Stomach smooth muscle (tissue), 2 donors: ENCODE measurements around the gene ENKD1.

ENCODE experiments used
- H3K27ac ChIP-seq: one replicate; pipeline ENCODE4 v1.7.0; 2013; ENCODE audit warnings: mild to moderate bottlenecking, low read length, inconsistent platforms
- H3K27me3 ChIP-seq, 2 donors: one replicate each; pipeline ENCODE4 v1.7.0; 2013; ENCODE audit warnings: low read length in 2 of 2; ENCODE audit not compliant: insufficient read depth in 2 of 2, control insufficient read depth in 1 of 2
- H3K36me3 ChIP-seq, 2 donors: one replicate each; pipeline ENCODE4 v1.7.0; 2013; ENCODE audit warnings: low read length in 2 of 2; ENCODE audit not compliant: control insufficient read depth in 2 of 2, insufficient read depth in 2 of 2
- H3K4me1 ChIP-seq: one replicate; pipeline ENCODE4 v1.7.0; 2013; ENCODE audit warnings: low read length; ENCODE audit not compliant: control insufficient read depth, insufficient read depth
- H3K4me3 ChIP-seq, 2 donors: one replicate each; pipeline ENCODE4 v1.7.0; 2013; ENCODE audit warnings: low read length in 2 of 2
- H3K9ac ChIP-seq, 2 donors: one replicate each; pipeline ENCODE4 v1.7.0; 2013; ENCODE audit warnings: low read length in 2 of 2, mild to moderate bottlenecking in 1 of 2
- H3K9me3 ChIP-seq, 2 donors: one replicate each; pipeline ENCODE4 v1.7.0; 2013; ENCODE audit warnings: low read length in 2 of 2; ENCODE audit not compliant: control insufficient read depth in 2 of 2
- donor health status: healthy.
- donor health status: Pancreatic carcinoma.

Gene ENKD1

DNA sequence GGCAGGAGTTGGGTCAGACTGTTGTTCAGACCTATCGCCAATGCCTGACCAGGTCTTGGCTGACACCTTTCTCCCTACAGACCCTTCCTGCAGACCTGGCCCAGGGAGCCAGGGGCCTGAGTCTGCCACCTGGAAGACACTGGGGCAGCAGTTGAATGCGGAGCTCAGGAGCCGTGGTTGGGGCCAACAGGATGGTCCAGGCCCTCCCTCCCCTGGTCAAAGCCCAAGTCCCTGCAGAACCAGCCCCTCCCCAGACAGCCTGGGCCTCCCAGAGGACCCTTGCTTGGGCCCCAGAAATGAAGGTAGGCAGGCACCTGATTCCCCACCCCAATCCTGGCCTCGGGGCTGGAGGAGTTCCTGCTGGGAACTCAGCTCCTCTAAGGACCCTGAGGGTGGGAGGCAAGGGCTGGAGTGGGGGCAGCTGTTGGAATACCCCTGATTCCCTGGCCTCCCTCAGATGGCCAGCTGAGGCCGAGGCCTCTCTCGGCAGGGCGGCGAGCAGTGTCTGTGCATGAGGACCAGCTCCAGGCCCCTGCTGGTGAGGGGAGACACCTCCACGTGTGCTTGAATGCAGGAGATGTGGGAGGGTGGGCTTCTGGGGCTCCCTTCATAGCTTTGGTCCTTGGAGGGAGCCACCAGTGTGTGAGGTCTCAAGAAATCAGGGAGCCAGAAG is 10.1 kb downstream of the ENKD1 start:
- Histone ChIP-seq H3K9me3 (no peaks in the 10 kb centered on the region), H3K9ac (no peak overlapping the region), H3K27me3 (peaks cover 17 to 29% of the 10 kb centered on the region in 2 donors), H3K4me3 (no peak overlapping the region), H3K36me3 (peaks cover 0 to 7% of the 10 kb centered on the region in 2 donors), H3K4me1 (peaks cover 35% of the 10 kb centered on the region), H3K27ac (no peak overlapping the region)

DNA sequence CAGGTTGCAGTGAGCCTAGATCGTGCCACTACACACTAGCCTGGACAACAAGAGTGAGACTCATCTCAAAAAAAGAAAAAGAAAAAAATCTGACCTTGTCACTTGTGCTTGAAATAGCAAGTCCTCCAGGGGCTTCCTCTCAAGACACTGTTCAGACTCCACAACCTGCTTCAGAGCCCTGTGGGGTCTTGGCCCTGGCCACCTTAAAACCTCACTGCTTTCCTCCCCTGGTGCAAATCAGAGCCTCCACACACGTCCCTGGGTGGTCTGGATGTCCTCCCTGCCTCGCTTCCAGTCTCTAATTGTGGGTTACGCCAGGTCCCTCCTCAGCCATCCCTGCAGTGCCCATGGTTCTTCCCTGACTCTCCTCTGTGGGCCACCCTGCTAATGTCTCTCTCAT is 11.2 kb downstream of the ENKD1 start:
- Histone ChIP-seq H3K4me1 (peaks cover 26% of the 10 kb centered on the region), H3K27me3 (peaks cover 21 to 40% of the 10 kb centered on the region in 2 donors), H3K27ac (no peak overlapping the region), H3K9me3 (no peaks in the 10 kb centered on the region), H3K9ac (no peak overlapping the region), H3K4me3 (no peak overlapping the region), H3K36me3 (peaks cover 0 to 7% of the 10 kb centered on the region in 2 donors)

DNA sequence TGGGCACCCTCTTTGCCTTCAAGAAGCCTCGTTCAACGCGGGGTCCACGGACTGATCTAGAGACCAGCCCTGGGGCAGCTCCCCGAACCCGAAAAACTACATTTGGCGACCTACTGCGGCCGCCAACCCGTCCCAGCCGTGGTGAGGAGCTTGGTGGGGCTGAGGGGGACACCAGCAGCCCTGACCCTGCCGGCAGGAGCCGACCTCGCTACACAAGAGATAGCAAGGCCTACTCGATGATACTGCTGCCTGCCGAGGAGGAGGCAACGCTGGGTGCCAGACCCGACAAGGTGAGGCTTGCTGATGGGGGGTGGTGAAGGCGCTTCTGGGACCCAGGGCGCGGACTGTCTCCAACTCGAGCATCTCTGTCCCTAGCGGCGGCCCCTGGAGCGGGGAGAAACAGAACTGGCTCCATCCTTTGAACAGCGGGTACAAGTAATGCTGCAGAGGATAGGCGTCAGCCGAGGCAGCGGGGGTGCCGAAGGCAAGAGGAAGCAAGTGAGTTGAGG is 12.1 kb downstream of the ENKD1 start:
- no peak overlapping the region for H3K4me3 ChIP-seq
- no peak overlapping the region for H3K9ac ChIP-seq
- H3K4me1 ChIP-seq = peaks cover 27% of the 10 kb centered on the region
- H3K9me3 ChIP-seq = no peaks in the 10 kb centered on the region
- H3K27me3 ChIP-seq = peaks cover 27 to 47% of the 10 kb centered on the region in 2 donors
- no peak overlapping the region for H3K27ac ChIP-seq
- H3K36me3 ChIP-seq = peaks cover 0 to 7% of the 10 kb centered on the region in 2 donors

DNA sequence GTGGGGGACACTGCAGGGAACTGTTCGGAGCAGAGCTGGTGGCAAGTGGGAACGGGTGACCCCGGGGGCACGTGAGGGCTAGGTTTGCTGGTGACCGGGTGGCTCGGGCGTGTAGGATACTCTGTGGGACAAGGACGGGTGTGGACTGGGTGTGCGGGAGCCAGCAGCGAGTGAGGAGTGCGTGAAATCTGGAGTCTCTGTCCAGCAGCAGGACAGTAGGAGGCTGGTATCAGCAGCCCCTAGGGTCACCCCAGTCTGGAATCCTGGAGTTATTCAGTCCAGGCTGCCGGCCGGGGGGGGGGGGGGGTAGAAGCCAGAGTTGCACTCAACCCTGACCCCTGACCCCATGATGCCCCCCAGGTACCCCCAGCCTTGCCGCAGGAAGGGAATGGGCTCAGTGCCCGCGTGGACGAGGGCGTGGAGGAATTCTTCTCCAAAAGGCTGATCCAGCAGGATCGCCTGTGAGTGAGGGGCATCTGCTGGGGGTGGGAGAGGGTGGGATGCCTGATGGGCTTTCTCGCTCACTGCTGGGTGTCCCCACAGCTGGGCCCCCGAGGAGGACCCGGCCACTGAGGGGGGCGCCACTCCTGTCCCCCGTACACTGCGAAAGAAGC is 12.7 kb downstream of the ENKD1 start:
- no peak overlapping the region for H3K4me3 ChIP-seq
- no peak overlapping the region for H3K27ac ChIP-seq
- H3K4me1 ChIP-seq = peaks cover 22% of the 10 kb centered on the region
- H3K9me3 ChIP-seq = no peaks in the 10 kb centered on the region
- H3K9ac ChIP-seq = no peak overlapping the region
- H3K27me3 ChIP-seq = peaks cover 32 to 53% of the 10 kb centered on the region in 2 donors
- H3K36me3 ChIP-seq = peaks cover 0 to 7% of the 10 kb centered on the region in 2 donors

DNA sequence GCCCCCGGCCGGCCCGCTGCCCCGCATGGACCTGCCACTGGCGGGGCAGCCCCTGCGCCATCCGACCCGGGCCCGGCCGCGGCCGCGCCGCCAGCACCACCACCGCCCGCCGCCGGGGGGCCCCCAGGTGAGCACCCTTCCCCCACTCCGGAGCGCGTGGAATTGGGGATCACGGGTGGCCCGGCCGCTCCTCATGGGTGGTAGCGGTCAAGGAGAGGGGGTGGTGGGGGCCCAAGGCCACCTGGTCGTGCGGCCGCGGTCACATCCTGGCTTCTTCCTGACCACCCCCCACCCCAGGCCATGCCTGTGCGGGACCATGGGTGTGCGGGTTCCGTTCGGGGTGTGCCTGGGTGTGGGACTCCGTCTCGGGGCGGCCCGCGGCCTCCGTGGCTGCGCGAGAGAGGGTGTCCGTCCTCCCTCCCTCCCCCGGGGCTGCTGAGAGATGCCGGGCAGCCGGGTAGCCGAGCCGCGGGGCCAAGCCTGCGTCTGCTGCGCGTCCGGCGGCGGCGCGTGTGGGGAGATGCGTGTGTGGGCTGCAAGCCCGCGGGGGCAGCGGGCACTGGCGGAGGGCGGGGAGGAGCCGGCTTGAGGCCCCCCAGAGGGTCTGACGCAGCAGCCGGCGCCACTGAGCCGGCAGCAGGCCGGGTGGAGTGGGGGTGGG is 13.3 kb downstream of the ENKD1 start:
- H3K36me3 ChIP-seq = peaks cover 0 to 2% of the 10 kb centered on the region in 2 donors

DNA sequence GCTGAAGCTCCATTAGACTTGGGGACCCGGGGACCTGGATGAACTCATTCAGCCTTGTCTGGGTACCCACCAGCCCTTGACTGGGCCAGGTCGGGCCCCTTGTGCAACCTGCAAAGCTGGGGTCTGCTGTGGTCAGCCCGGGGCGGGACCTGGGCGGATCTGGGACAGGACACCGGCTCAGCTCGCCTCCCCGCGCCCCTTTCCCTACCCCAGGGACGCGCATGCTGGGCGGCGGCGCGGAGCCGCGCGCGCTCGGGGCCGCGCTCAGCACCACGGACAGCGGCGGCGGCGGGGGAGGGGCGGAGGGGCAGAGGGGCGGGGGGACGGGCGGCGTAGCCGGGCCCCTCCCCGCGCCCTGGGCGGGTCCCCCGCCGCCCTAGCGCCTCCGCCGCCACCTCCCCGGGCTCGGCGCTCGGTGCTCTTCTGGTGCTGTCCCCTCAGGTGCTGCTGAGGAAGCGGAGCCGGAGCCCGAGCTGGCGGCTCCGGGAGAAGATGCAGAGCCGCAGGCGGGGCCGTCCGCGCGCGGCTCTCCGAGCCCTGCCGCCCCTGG is 13.9 kb downstream of the ENKD1 start:
- Histone ChIP-seq H3K4me3 (peak overlapping the region in 1 of 2 donors; percentile 40), H3K36me3 (no peaks in the 10 kb centered on the region), H3K27me3 (peaks cover 39 to 65% of the 10 kb centered on the region in 2 donors)

More for the DNA sequence above, 13.3 kb downstream of the ENKD1 start:
- Histone ChIP-seq H3K9me3 (no peaks in the 10 kb centered on the region), H3K27ac (no peak overlapping the region), H3K27me3 (peaks cover 37 to 59% of the 10 kb centered on the region in 2 donors), H3K4me3 (peak overlapping the region in 1 of 2 donors; percentile 64), H3K9ac (no peak overlapping the region), H3K4me1 (peaks cover 16% of the 10 kb centered on the region)

DNA sequence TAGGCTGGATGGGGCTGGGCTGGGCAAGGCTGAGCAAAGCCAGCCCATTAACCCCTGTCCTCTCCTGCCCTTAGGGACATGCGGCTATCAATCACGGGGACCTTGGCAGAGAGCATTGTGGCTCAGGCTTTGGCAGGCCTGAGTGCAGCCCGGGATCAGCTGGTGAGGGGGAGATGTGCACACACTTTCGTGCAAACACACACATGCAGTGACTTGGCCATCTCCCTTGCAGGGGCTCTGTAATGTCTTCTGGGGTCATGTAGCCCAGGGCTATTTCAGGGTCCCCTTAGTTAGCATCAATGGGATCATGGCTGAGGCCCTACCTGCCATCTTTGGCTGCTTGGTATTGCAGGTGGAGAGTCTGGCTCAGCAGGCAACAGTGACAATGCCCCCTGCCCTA is 14.7 kb downstream of the ENKD1 start:
- Histone ChIP-seq H3K27ac (no peak overlapping the region), H3K9me3 (no peaks in the 10 kb centered on the region), H3K36me3 (no peaks in the 10 kb centered on the region), H3K27me3 (peaks cover 41 to 66% of the 10 kb centered on the region in 2 donors), H3K4me3 (no peak overlapping the region), H3K9ac (no peak overlapping the region), H3K4me1 (peaks cover 13% of the 10 kb centered on the region)

More for the DNA sequence above, 13.9 kb downstream of the ENKD1 start:
- Histone ChIP-seq H3K9me3 (no peaks in the 10 kb centered on the region), H3K9ac (no peak overlapping the region), H3K27ac (no peak overlapping the region), H3K4me1 (peaks cover 13% of the 10 kb centered on the region)

DNA sequence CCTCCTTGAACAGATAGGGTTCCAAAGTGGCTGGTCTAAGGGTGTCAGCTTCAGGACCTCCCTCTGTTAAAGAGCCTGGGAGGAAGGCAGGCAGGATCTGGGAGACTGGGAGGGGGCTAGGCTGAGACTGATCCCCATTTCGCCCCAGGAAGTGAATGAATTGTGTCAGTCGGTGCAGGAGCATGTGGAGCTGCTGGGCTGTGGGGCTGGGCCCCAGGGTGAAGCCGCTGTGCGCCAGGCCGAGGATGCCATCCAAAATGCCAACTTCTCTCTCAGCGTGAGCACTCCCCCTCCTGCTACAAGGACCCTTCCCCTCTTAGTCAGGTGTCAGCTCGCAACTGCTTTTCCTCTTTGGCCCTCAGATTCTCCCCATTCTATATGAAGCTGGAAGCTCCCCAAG is 15.5 kb downstream of the ENKD1 start:
- H3K4me1 ChIP-seq = peaks cover 13% of the 10 kb centered on the region
- no peak overlapping the region for H3K27ac ChIP-seq
- H3K36me3 ChIP-seq = no peaks in the 10 kb centered on the region
- H3K4me3 ChIP-seq = no peak overlapping the region
- H3K27me3 ChIP-seq = peaks cover 44 to 68% of the 10 kb centered on the region in 2 donors
- H3K9me3 ChIP-seq = no peaks in the 10 kb centered on the region
- H3K9ac ChIP-seq = no peak overlapping the region

DNA sequence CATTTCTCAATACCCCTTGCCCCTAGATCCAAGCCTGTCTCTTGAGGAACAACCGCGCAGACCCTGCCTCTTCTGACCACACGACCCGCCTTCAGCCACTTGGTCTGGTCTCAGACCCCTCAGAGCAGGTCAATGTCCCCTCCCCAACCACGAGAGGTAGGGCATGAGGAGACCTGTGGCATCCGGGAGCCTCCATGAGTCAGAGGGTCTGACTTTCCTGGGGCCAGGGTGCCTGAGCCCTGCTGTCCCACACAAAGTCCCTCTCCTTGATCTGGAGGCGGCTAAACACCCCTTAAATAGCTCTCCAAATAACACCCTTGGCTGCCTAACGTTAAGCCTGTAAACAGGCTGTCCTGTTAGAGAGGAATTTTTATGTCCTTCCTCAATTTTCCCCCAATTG is 16.5 kb downstream of the ENKD1 start:
- peaks cover 48 to 76% of the 10 kb centered on the region in 2 donors for H3K27me3 ChIP-seq
- H3K36me3 ChIP-seq = no peaks in the 10 kb centered on the region
- no peak overlapping the region for H3K4me3 ChIP-seq
- no peaks in the 10 kb centered on the region for H3K9me3 ChIP-seq
- H3K9ac ChIP-seq = no peak overlapping the region
- peaks cover 16% of the 10 kb centered on the region for H3K4me1 ChIP-seq
- H3K27ac ChIP-seq = no peak overlapping the region

DNA sequence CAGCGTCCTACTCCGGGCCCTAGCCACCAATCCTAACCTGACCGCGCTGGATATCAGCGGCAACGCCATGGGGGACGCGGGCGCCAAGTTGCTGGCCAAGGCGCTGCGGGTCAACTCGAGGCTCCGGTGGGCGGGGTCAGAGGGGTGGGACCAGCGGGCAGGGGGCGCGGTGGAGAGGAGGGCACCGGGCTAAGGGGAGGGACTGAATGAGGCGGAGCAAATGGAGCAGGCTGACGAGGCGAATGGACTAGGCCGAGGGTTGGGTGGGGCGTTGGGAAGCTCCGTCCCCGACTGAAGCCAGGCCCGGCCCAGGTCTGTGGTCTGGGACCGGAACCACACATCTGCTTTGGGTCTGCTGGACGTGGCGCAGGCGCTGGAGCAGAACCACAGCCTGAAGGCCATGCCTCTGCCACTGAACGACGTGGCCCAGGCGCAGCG is 17.0 kb downstream of the ENKD1 start:
- H3K9ac ChIP-seq = no peak overlapping the region
- no peak overlapping the region for H3K4me3 ChIP-seq
- peaks cover 17% of the 10 kb centered on the region for H3K4me1 ChIP-seq
- H3K9me3 ChIP-seq = no peaks in the 10 kb centered on the region
- peaks cover 45 to 72% of the 10 kb centered on the region in 2 donors for H3K27me3 ChIP-seq
- H3K27ac ChIP-seq = no peak overlapping the region
- H3K36me3 ChIP-seq = no peaks in the 10 kb centered on the region
